HL-60 (cell line): Measurements from ENCODE around the gene FAM180B.

ENCODE experiments used
- DNase-seq, 2 experiments: peaks; one replicate each; pipeline ENCODE4 v3.0.0-alpha.2; 2010 to 2020; ENCODE audit warnings: low read depth in 1 of 2, low spot score in 1 of 2
- H3K27ac ChIP-seq: fragments of 250-450 bp; sonication (Bioruptor Pico); replicated peaks from 2 replicates; pipeline ENCODE4 v1.5.1; 2020; ENCODE audit warnings: mild to moderate bottlenecking, moderate library complexity
- H3K27me3 ChIP-seq: fragments of 250-450 bp; sonication (Bioruptor Pico); 2 replicates; pipeline ENCODE4 v1.5.1; 2021; ENCODE audit warnings: mild to moderate bottlenecking, moderate library complexity; ENCODE audit not compliant: insufficient read depth, poor library complexity, severe bottlenecking
- H3K4me3 ChIP-seq: replicated peaks from 2 replicates; pipeline ENCODE4 v1.5.1; 2011; ENCODE audit warnings: mild to moderate bottlenecking, control low read depth, low read length; ENCODE audit not compliant: insufficient read depth
- CTCF ChIP-seq: IDR thresholded peaks from one replicate; pipeline ENCODE4 v1.5.1; 2011; ENCODE audit warnings: low read length, control low read depth, inconsistent platforms; ENCODE audit not compliant: insufficient read depth
- GABPA ChIP-seq: IDR thresholded peaks from 2 replicates; pipeline ENCODE4 v1.6.1; 2012; ENCODE audit warnings: low read depth
- POLR2AphosphoS5 ChIP-seq: IDR thresholded peaks from 2 replicates; pipeline ENCODE4 v1.6.1; 2012; ENCODE audit warnings: low read depth
- REST ChIP-seq: IDR thresholded peaks from 2 replicates; pipeline ENCODE4 v1.6.1; 2012; ENCODE audit warnings: low read depth; ENCODE audit not compliant: insufficient replicate concordance
- SPI1 ChIP-seq: IDR thresholded peaks from 2 replicates; pipeline ENCODE4 v1.6.1; 2012; ENCODE audit warnings: low read depth, mild to moderate bottlenecking, borderline replicate concordance

The FAM180B gene

GRCh38 chr11:47578524-47579494 is 7.7 kb upstream of the FAM180B start, which contains the start of the genes KBTBD4 and NDUFS3:
Gene KBTBD4, minus strand, starts transcription at chr11:47578970. Its CDS starts 19 bp downstream, at chr11:47578951.
Gene NDUFS3, plus strand, starts transcription at chr11:47579074. Its CDS starts 18 bp downstream, at chr11:47579092.
- DNase-seq = peak; percentile 85 to 89
- Histone ChIP-seq H3K27me3 (no peaks in the 10 kb centered on the region), H3K27ac (peak within 1 kb of the TSS; percentile 90), H3K4me3 (peak within 1 kb of the TSS; percentile 85)
- TF ChIP-seq POLR2AphosphoS5 (peak; percentile 98), CTCF (no peak), GABPA (peak; percentile 100), SPI1 (peak; percentile 44; the same call in 1 of the 2 replicates), REST (peak; percentile 77)

GRCh38 chr11:47583844-47584243 is 2.6 kb upstream of the FAM180B start:
- no peak for DNase-seq
- Histone ChIP-seq H3K27ac (no peak overlapping the region), H3K27me3 (no peaks in the 10 kb centered on the region), H3K4me3 (no peak overlapping the region)
- TF ChIP-seq SPI1 = no peak
- no peak for TF ChIP-seq CTCF
- no peak for TF ChIP-seq GABPA
- TF ChIP-seq POLR2AphosphoS5 = no peak
- no peak for TF ChIP-seq REST

- no peak for DNase-seq
- peak overlapping the region; percentile 56 for H3K27ac ChIP-seq
- TF ChIP-seq GABPA (no peak), CTCF (no peak), SPI1 (no peak), REST (no peak), POLR2AphosphoS5 (no peak)
- no peaks in the 10 kb centered on the region for H3K27me3 ChIP-seq
- H3K4me3 ChIP-seq = no peak overlapping the region
These were observed 700 bp downstream of the FAM180B start for GRCh38 chr11:47587039-47587716.
